Choroid plexus epithelial cell (primary cell): ENCODE results near the gene GARNL3.

Source experiments
- DNase-seq: peaks from one replicate; pipeline ENCODE4 v3.0.0-alpha.2; 2010; ENCODE audit warnings: low read depth
- H3K4me3 ChIP-seq: 2 replicates; pipeline ENCODE4 v1.5.1; 2011; ENCODE audit warnings: low read depth, mild to moderate bottlenecking, control low read depth, low read length, moderate library complexity
- CTCF ChIP-seq: conservative IDR thresholded peaks from 2 replicates; pipeline ENCODE4 v1.5.1; 2011; ENCODE audit warnings: low read depth, mild to moderate bottlenecking, control low read depth, inconsistent platforms, low read length, moderate library complexity

GARNL3 gene

GRCh38 chr9:127382541-127382940, 118.0 kb downstream of the GARNL3 start:
- no peak overlapping the region for H3K4me3 ChIP-seq
- no peak for TF ChIP-seq CTCF
- no peak for DNase-seq

- no peak for DNase-seq
- H3K4me3 ChIP-seq: no peak overlapping the region
- no peak for TF ChIP-seq CTCF
Observed at GRCh38 chr9:127384016-127384730, 119.6 kb downstream of the GARNL3 start.

GRCh38 chr9:127384901-127385300, 120.3 kb downstream of the GARNL3 start:
- DNase-seq: no peak
- H3K4me3 ChIP-seq: no peak overlapping the region
- peak; percentile 15 for TF ChIP-seq CTCF

GRCh38 chr9:127386249-127386648, 121.7 kb downstream of the GARNL3 start:
- no peak for TF ChIP-seq CTCF
- H3K4me3 ChIP-seq: no peak overlapping the region
- no peak for DNase-seq

GRCh38 chr9:127386981-127387380, 122.4 kb downstream of the GARNL3 start:
- no peak for TF ChIP-seq CTCF
- DNase-seq: no peak
- H3K4me3 ChIP-seq: no peak overlapping the region

GRCh38 chr9:127388037-127388855, 123.7 kb downstream of the GARNL3 start:
- DNase-seq: peak; percentile 99
- no peak overlapping the region for H3K4me3 ChIP-seq
- TF ChIP-seq CTCF: no peak

- no peak overlapping the region for H3K4me3 ChIP-seq
- no peak for DNase-seq
- no peak for TF ChIP-seq CTCF
Observed at GRCh38 chr9:127388856-127389238, 124.3 kb downstream of the GARNL3 start.
